RKO (cell line): Measurements from ENCODE around the gene SLC19A3.
"Not testable (repeated sequence)": the region's sequence is repeated elsewhere in the genome, so short reads cannot be mapped to it uniquely, and the experiment has no call there.

Experiments
- DNase-seq: peaks from one replicate; pipeline ENCODE4 v3.0.0-alpha.2; 2016; ENCODE audit warnings: low spot score

Gene SLC19A3

GRCh38 chr2:227703280-227703732 lies 14.5 kb downstream of the SLC19A3 start:
- DNase-seq, result no peak

GRCh38 chr2:227701556-227701955 lies 16.3 kb downstream of the SLC19A3 start:
- no peak for DNase-seq

- DNase-seq, result no peak
These were observed 20.7 kb downstream of the SLC19A3 start for GRCh38 chr2:227696990-227697679.

GRCh38 chr2:227687189-227687588 lies 30.6 kb downstream of the SLC19A3 start:
- no peak for DNase-seq

- DNase-seq, result no peak
These were observed 33.6 kb downstream of the SLC19A3 start for GRCh38 chr2:227684258-227684657.

GRCh38 chr2:227677928-227678327 lies 39.9 kb downstream of the SLC19A3 start:
- no peak for DNase-seq

- no peak for DNase-seq
These were observed 43.3 kb downstream of the SLC19A3 start for GRCh38 chr2:227674485-227674884.

- not testable (repeated sequence) for DNase-seq
These were observed 44.2 kb downstream of the SLC19A3 start for GRCh38 chr2:227673620-227674019.

GRCh38 chr2:227671170-227671905 lies 46.5 kb downstream of the SLC19A3 start:
- DNase-seq, result no peak

- DNase-seq, result not testable (repeated sequence)
These were observed 51.1 kb downstream of the SLC19A3 start, which contains the start of gene SCYGR5 for GRCh38 chr2:227666631-227667170. Gene SCYGR5, plus strand, starts transcription at chr2:227666804. Its CDS starts 0 bp downstream, at chr2:227666804.

GRCh38 chr2:227665189-227665940 lies 52.5 kb downstream of the SLC19A3 start:
- DNase-seq, result no peak

GRCh38 chr2:227661827-227662226 lies 56.0 kb downstream of the SLC19A3 start:
- no peak for DNase-seq

GRCh38 chr2:227661025-227661649 lies 56.7 kb downstream of the SLC19A3 start:
- no peak for DNase-seq

- DNase-seq, result no peak
These were observed 60.5 kb downstream of the SLC19A3 start for GRCh38 chr2:227657199-227657845.

- peak; percentile 87 for DNase-seq
These were observed 62.4 kb downstream of the SLC19A3 start for GRCh38 chr2:227655454-227655853.

GRCh38 chr2:227654426-227654825 lies 63.4 kb downstream of the SLC19A3 start:
- DNase-seq, result no peak

GRCh38 chr2:227653419-227653818 lies 64.4 kb downstream of the SLC19A3 start:
- no peak for DNase-seq

- no peak for DNase-seq
These were observed 73.8 kb downstream of the SLC19A3 start for GRCh38 chr2:227643990-227644551.

- no peak for DNase-seq
These were observed 75.2 kb downstream of the SLC19A3 start for GRCh38 chr2:227642656-227643055.

- no peak for DNase-seq
These were observed 83.6 kb downstream of the SLC19A3 start for GRCh38 chr2:227634201-227634600.
